Measurements from ENCODE around the gene HMGB2. TPM values are rescaled to one million over a fixed set of nuclear protein-coding genes. Genes with fewer than 3 reads are reported as not detected.
A peak's percentile ranks its signal among the peaks of the same experiment; 100 is the strongest.

The HMGB2 gene
- total RNA-seq, 6 experiments from 2014 or later: 53.0 to 130 (median 117) TPM

GRCh38 chr4:173347467-173347866 is 13.3 kb upstream of the HMGB2 start:
- TF ChIP-seq, protein P1, sequence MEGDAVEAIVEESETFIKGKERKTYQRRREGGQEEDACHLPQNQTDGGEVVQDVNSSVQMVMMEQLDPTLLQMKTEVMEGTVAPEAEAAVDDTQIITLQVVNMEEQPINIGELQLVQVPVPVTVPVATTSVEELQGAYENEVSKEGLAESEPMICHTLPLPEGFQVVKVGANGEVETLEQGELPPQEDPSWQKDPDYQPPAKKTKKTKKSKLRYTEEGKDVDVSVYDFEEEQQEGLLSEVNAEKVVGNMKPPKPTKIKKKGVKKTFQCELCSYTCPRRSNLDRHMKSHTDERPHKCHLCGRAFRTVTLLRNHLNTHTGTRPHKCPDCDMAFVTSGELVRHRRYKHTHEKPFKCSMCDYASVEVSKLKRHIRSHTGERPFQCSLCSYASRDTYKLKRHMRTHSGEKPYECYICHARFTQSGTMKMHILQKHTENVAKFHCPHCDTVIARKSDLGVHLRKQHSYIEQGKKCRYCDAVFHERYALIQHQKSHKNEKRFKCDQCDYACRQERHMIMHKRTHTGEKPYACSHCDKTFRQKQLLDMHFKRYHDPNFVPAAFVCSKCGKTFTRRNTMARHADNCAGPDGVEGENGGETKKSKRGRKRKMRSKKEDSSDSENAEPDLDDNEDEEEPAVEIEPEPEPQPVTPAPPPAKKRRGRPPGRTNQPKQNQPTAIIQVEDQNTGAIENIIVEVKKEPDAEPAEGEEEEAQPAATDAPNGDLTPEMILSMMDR (IDR thresholded peaks at IDR 0.05): no peak

GRCh38 chr4:173346074-173346473 is 11.9 kb upstream of the HMGB2 start:
- Mint-ChIP-seq H3K4me1 (ENCODE audit: low read depth) (peaks cover 20% of the 10 kb centered on the region), H3K36me3 (ENCODE audit: low read depth) (0 out of 2 replicates have a peak, but pooled peaks cover 4% of the 10 kb centered on the region), H3K27me3 (ENCODE audit: insufficient read depth) (peaks cover 16% of the 10 kb centered on the region), H3K27ac (0 out of 2 replicates have a peak overlapping the region, but pooled peaks have one; percentile 7), H3K4me3 (peak overlapping the region; percentile 58), H3K9me3 (no peaks in the 10 kb centered on the region; the same call in 1 of the 2 replicates)
- DNase-seq: peak; percentile 40
- TF ChIP-seq, protein P1 (IDR thresholded peaks at IDR 0.05): no peak

More at GRCh38 chr4:173347467-173347866, 13.3 kb upstream of the HMGB2 start:
- no peak overlapping the region for H3K4me3 Mint-ChIP-seq
- no peak for DNase-seq
- 0 out of 2 replicates have a peak, but pooled peaks cover 4% of the 10 kb centered on the region for H3K36me3 Mint-ChIP-seq (ENCODE audit: low read depth)
- no peak overlapping the region for H3K27ac Mint-ChIP-seq
- H3K9me3 Mint-ChIP-seq: no peaks in the 10 kb centered on the region; the same call in 1 of the 2 replicates
- H3K4me1 Mint-ChIP-seq (ENCODE audit: low read depth): peaks cover 20% of the 10 kb centered on the region
- H3K27me3 Mint-ChIP-seq (ENCODE audit: insufficient read depth): peaks cover 16% of the 10 kb centered on the region

- peak overlapping the region; percentile 58 for H3K4me3 Mint-ChIP-seq
- no peaks in the 10 kb centered on the region; the same call in 1 of the 2 replicates for H3K9me3 Mint-ChIP-seq
- TF ChIP-seq, protein P1 (IDR thresholded peaks at IDR 0.05): no peak
- H3K27ac Mint-ChIP-seq: no peak overlapping the region
- 0 out of 2 replicates have a peak, but pooled peaks cover 2% of the 10 kb centered on the region for H3K36me3 Mint-ChIP-seq (ENCODE audit: low read depth)
- peaks cover 20% of the 10 kb centered on the region for H3K4me1 Mint-ChIP-seq (ENCODE audit: low read depth)
- DNase-seq: no peak
- peaks cover 12% of the 10 kb centered on the region for H3K27me3 Mint-ChIP-seq (ENCODE audit: insufficient read depth)
These were observed 11.5 kb upstream of the HMGB2 start for GRCh38 chr4:173345648-173346047.

DNA sequence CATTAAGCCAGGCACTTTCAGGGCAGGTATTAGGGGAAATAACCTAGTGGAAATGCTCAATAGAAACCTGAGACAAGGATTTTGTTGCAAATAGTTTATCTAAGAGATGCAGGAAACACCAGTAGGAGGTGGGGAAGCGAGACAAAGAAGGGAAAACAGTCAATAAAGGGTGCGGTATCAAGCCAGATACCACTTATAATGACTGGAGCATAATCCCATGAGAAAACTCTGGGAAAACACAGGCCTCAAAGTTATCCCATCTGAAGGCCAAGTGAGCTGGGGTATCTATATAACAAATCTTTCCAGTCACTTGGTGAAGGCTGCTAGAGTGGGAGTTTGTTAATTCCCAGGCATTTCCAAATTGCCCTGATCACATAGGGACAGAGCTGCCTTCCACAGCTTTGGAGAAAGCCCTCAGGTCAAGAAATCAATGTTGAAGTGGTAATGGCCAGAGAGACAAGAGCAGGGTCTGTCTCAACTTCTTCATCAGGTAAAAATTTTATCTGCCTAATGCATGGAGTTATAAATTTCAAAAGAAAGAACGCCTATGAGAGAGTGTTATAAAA is 9.8 kb upstream of the HMGB2 start:
- Mint-ChIP-seq H3K4me1 (ENCODE audit: low read depth) (peaks cover 20% of the 10 kb centered on the region), H3K27me3 (ENCODE audit: insufficient read depth) (peaks cover 7% of the 10 kb centered on the region), H3K36me3 (ENCODE audit: low read depth) (no peaks in the 10 kb centered on the region), H3K4me3 (no peak overlapping the region), H3K9me3 (no peaks in the 10 kb centered on the region; the same call in 1 of the 2 replicates), H3K27ac (no peak overlapping the region)
- no peak for DNase-seq
- TF ChIP-seq, protein P1 (IDR thresholded peaks at IDR 0.05): no peak

DNA sequence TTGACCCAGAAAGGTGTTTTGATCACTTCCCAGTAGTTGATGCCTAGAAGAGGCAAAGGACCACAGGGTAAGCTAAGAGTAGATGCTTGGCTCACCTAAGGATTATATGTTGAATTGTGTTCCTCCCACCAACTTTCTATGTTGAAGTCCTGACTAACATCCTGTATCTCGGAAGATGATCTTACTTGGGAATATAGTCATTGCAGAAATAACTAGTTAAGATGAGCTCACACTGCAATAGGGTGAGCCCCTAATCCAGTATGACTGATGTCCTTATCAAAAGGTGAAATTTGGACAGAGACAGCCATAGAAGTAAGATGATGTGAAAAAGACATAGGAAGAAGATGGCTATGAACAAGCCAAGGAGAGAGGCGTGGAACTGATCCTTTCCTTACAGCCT is 3.3 kb upstream of the HMGB2 start:
- TF ChIP-seq, protein P1 (IDR thresholded peaks at IDR 0.05): no peak
- H3K4me3 Mint-ChIP-seq: no peak overlapping the region
- peak; percentile 10 for DNase-seq
- peaks cover 16% of the 10 kb centered on the region for H3K36me3 Mint-ChIP-seq (ENCODE audit: low read depth)
- H3K27me3 Mint-ChIP-seq (ENCODE audit: insufficient read depth): peaks cover 7% of the 10 kb centered on the region
- H3K9me3 Mint-ChIP-seq: no peaks in the 10 kb centered on the region
- H3K27ac Mint-ChIP-seq: no peak overlapping the region
- peaks cover 34% of the 10 kb centered on the region for H3K4me1 Mint-ChIP-seq (ENCODE audit: low read depth)

All from HFFc6 (cell line).